HCT116 (cell line): ENCODE data around the gene CHST14. TPM values are rescaled to one million over a fixed set of nuclear protein-coding genes. Genes with fewer than 3 reads are reported as not detected.

Experiments
- ATAC-seq: fragments of 200-7000 bp; cut with Tn5 transposase; 2 replicates; pipeline ENCODE4 v1.9.1; 2020; ENCODE audit warnings: mild to moderate bottlenecking, moderate library complexity
- BruUV-seq: library from RNA; stranded (reverse); fragments of 400-500 nt; replicated peaks from 2 replicates; lab custom pipeline; 2021; lab: Mats Ljungman, UMichigan
- CTCF ChIA-PET: fragments of 300-600 bp; sonication (Branson Sonifier 250); formaldehyde crosslinking; loops from one replicate; lab custom pipeline; 2021; ENCODE audit warnings: antibody characterized with exemption; lab: Charles Lee
- POLR2A ChIA-PET: fragments of 300-600, 350-600 bp; sonication (Branson Sonifier 250); formaldehyde crosslinking; loops from one replicate; lab custom pipeline; 2021; ENCODE audit warnings: antibody characterized with exemption; lab: Charles Lee
- RAD21 ChIA-PET, 2 experiments: fragments of 300-600 bp; sonication (Branson Sonifier 250); formaldehyde crosslinking; loops; one replicate each; lab custom pipeline; 2023; ENCODE audit warnings: low total read pairs in 2 of 2; ENCODE audit not compliant: uncharacterized antibody in 2 of 2, unreplicated experiment in 2 of 2, low non-redundant PET in 1 of 2; lab: Charles Lee
- DNase-seq: peaks from one replicate; pipeline ENCODE4 v3.0.0-alpha.2; 2010; ENCODE audit warnings: low read depth, low spot score
- H2AFZ ChIP-seq: fragments of 200-600 bp; shearing (Covaris generic), sonication (generic); 2 replicates; pipeline ENCODE4 v1.6.1; 2017; ENCODE audit warnings: low read depth, mixed run types, mixed read lengths, antibody characterized with exemption, low read length; ENCODE audit not compliant: poor library complexity, severe bottlenecking
- H3K27ac ChIP-seq: 2 replicates; pipeline ENCODE4 v1.5.1; 2012; ENCODE audit warnings: low read depth, low read length
- H3K27me3 ChIP-seq: fragments of 200-600 bp; sonication (generic); 2 replicates; pipeline ENCODE4 v1.6.1; 2016; ENCODE audit warnings: mixed run types, low read length, mixed read lengths; ENCODE audit not compliant: insufficient read depth
- H3K36me3 ChIP-seq, 2 experiments: fragments of 200-500 bp in 1 of 2; fragments of 200-600 bp in 1 of 2; sonication (Bioruptor generic) in 1 of 2; sonication (generic) in 1 of 2; 2 replicates each; pipeline versions ENCODE4 v1.5.1 to v1.6.1; 2014 to 2016; ENCODE audit warnings: low read length in 2 of 2, inconsistent platforms in 1 of 2, mixed read lengths in 1 of 2, mixed run types in 1 of 2; ENCODE audit not compliant: insufficient read depth in 2 of 2, control insufficient read depth in 1 of 2
- H3K4me1 ChIP-seq, 2 experiments: fragments of 200-600 bp in 1 of 2; sonication (generic) in 1 of 2; 2 replicates each; pipeline versions ENCODE4 v1.5.1 to v1.6.1; 2012 to 2017; ENCODE audit warnings: low read length in 2 of 2, inconsistent platforms in 1 of 2, mild to moderate bottlenecking in 1 of 2, mixed read lengths in 1 of 2, mixed run types in 1 of 2, moderate library complexity in 1 of 2; ENCODE audit not compliant: insufficient read depth in 2 of 2, control insufficient read depth in 1 of 2
- H3K4me2 ChIP-seq: fragments of 200-600 bp; sonication (generic); 2 replicates; pipeline ENCODE4 v1.6.1; 2017; ENCODE audit warnings: mixed run types, low read length, mixed read lengths
- H3K4me3 ChIP-seq, 2 experiments: fragments of 200-600 bp in 1 of 2; sonication (generic) in 1 of 2; replicated peaks in 1 of 2; 2 replicates each; pipeline ENCODE4 v1.5.1; 2011 to 2016; ENCODE audit warnings: low read length in 2 of 2, control low read depth in 1 of 2, low read depth in 1 of 2, mild to moderate bottlenecking in 1 of 2, mixed read lengths in 1 of 2, mixed run types in 1 of 2
- H3K79me2 ChIP-seq: fragments of 200-600 bp; sonication (generic); 2 replicates; pipeline ENCODE4 v1.6.1; 2017; ENCODE audit warnings: mild to moderate bottlenecking, mixed run types, low read length, moderate library complexity, mixed read lengths; ENCODE audit not compliant: insufficient read depth
- H3K9ac ChIP-seq: fragments of 200-600 bp; sonication (generic); 2 replicates; pipeline ENCODE4 v1.6.1; 2016; ENCODE audit warnings: low read length, mixed read lengths
- H3K9me2 ChIP-seq: fragments of 200-600 bp; sonication (generic), shearing (Covaris generic); 2 replicates; pipeline ENCODE4 v1.6.1; 2017; ENCODE audit warnings: mixed run types, mild to moderate bottlenecking, moderate library complexity; ENCODE audit not compliant: insufficient read depth
- H3K9me3 ChIP-seq, 2 experiments: fragments of 200-500 bp in 1 of 2; fragments of 200-600 bp in 1 of 2; sonication (Bioruptor generic) in 1 of 2; sonication (generic) in 1 of 2; 2 replicates each; pipeline ENCODE4 v1.6.1; 2014 to 2017; ENCODE audit warnings: low read length in 2 of 2, mixed read lengths in 2 of 2, inconsistent platforms in 1 of 2, low read depth in 1 of 2, mild to moderate bottlenecking in 1 of 2, mixed run types in 1 of 2, moderate library complexity in 1 of 2; ENCODE audit not compliant: control insufficient read depth in 1 of 2, insufficient read depth in 1 of 2
- H4K20me1 ChIP-seq: fragments of 200-600 bp; sonication (generic), shearing (Covaris generic); 2 replicates; pipeline ENCODE4 v1.6.1; 2017; ENCODE audit warnings: mixed run types, mild to moderate bottlenecking, moderate library complexity; ENCODE audit not compliant: insufficient read depth
- CBX3 ChIP-seq: IDR thresholded peaks from 2 replicates; pipeline ENCODE4 v1.6.1; 2012; ENCODE audit warnings: low read depth
- EZH2 ChIP-seq: fragments of 200-600 bp; sonication (generic); IDR thresholded peaks from 2 replicates; pipeline ENCODE4 v1.6.1; 2017; ENCODE audit warnings: antibody characterized with exemption, mixed run types
- EZH2phosphoT487 ChIP-seq: fragments of 200-600 bp; IDR thresholded peaks from 2 replicates; pipeline ENCODE4 v1.6.1; 2018; ENCODE audit warnings: antibody characterized with exemption, borderline replicate concordance
- FOSL1 ChIP-seq: IDR thresholded peaks from 2 replicates; pipeline ENCODE4 v1.6.1; 2012; ENCODE audit warnings: low read depth
- JUND ChIP-seq: IDR thresholded peaks from 2 replicates; pipeline ENCODE4 v1.6.1; 2012
- POLR2AphosphoS5 ChIP-seq: IDR thresholded peaks from 2 replicates; pipeline ENCODE4 v1.6.1; 2011; ENCODE audit warnings: mild to moderate bottlenecking, low read depth, low read length, moderate library complexity
- RAD21 ChIP-seq: IDR thresholded peaks from 2 replicates; pipeline ENCODE4 v1.6.1; 2012; ENCODE audit warnings: low read depth, mild to moderate bottlenecking
- SIN3A ChIP-seq: IDR thresholded peaks from 2 replicates; pipeline ENCODE4 v1.6.1; 2012; ENCODE audit warnings: low read depth
- SP1 ChIP-seq: IDR thresholded peaks from 2 replicates; pipeline ENCODE4 v1.6.1; 2012; ENCODE audit warnings: low read depth
- TCF7L2 ChIP-seq: IDR thresholded peaks from 2 replicates; pipeline ENCODE4 v1.7.0; 2011; ENCODE audit warnings: borderline replicate concordance, inconsistent platforms; ENCODE audit not compliant: insufficient read depth, insufficient read length; ENCODE audit errors: extremely low read depth
- YY1 ChIP-seq: IDR thresholded peaks from 2 replicates; pipeline ENCODE4 v1.6.1; 2011; ENCODE audit warnings: low read length, low read depth, moderate library complexity, mild to moderate bottlenecking; ENCODE audit not compliant: insufficient replicate concordance; ENCODE audit errors: extremely low read depth
- ZFX ChIP-seq: fragments of 450-650 bp; IDR thresholded peaks from 2 replicates; pipeline ENCODE4 v1.6.1; 2017
- intact Hi-C: fragments of 100-400 bp; cut with micrococcal nuclease; formaldehyde crosslinking; loops from 2 replicates; pipeline ENCODE4 v1.10.0; 2022
- total RNA-seq: library from RNA; stranded (reverse); gene quantifications from one replicate; pipeline ENCODE4 v1.2.1, GENCODE V29; 2021; ENCODE audit not compliant: unreplicated experiment
- TF ChIP-seq, protein P1 (sequence below): IDR thresholded peaks from 2 replicates; pipeline ENCODE4 v1.6.1; 2012
- TF ChIP-seq, protein P2 (sequence below), 3 experiments: fragments of 200-600 bp in 1 of 3; sonication (generic) in 1 of 3; IDR thresholded peaks in 2 of 3; conservative IDR thresholded peaks in 1 of 3; 2 replicates each; pipeline ENCODE4 v1.5.1; 2012 to 2017; ENCODE audit warnings: low read depth in 2 of 3, low read length in 2 of 3, antibody characterized with exemption in 1 of 3, borderline replicate concordance in 1 of 3, control low read depth in 1 of 3, mild to moderate bottlenecking in 1 of 3, mixed read lengths in 1 of 3, mixed run types in 1 of 3, moderate library complexity in 1 of 3; ENCODE audit not compliant: insufficient read depth in 1 of 3
- TF ChIP-seq, protein P3 (sequence below): IDR thresholded peaks from 2 replicates; pipeline ENCODE4 v1.6.1; 2011; ENCODE audit warnings: mild to moderate bottlenecking, low read length, moderate library complexity; ENCODE audit not compliant: insufficient replicate concordance; ENCODE audit errors: extremely low read depth

Gene CHST14
- total RNA-seq, 1 experiment from 2014 or later = 12.7 TPM

DNA sequence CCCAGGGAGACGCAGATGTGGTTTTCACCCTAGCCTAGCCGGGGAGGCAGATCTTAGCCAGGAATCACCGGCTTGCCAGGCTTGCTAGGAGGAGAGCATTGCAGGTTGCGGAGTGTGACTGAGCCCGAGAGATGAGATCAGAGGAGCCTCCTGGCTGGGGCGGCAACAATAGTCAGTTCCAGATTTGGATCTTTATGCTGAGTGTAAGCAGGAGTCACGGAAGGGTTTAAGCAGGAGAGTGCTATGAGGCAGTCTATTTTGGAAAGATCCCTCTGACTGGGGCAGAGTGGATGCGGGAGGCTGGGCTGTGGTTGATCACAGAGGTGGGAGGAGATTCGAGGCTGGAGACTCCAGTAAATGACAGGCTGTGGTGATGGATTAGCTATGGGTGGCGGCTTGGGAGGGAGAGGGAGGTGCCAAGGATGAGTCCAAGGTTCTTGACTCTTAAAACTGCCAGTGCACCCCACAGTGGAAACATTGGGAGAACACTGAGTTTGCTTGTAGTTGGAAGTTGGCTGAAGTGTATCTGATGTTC lies 40.4 kb upstream of the CHST14 start:
- Histone ChIP-seq H3K4me2 (peak overlapping the region; percentile 48), H3K9me2 (no peaks in the 10 kb centered on the region), H3K79me2 (no peaks in the 10 kb centered on the region), H3K4me3 (no peak overlapping the region), H3K9ac (no peak overlapping the region), H3K27me3 (no peaks in the 10 kb centered on the region), H3K9me3 (no peaks in the 10 kb centered on the region), H2AFZ (no peak overlapping the region), H4K20me1 (no peaks in the 10 kb centered on the region), H3K4me1 (peaks cover 6 to 11% of the 10 kb centered on the region in 2 experiments; a peak in 3 of 4 replicates), H3K27ac (no peak overlapping the region), H3K36me3 (no peaks in the 10 kb centered on the region)
- no peak for DNase-seq
- ChIA-PET POLR2A (no interaction called here), RAD21 (no interaction called here), CTCF (interaction anchor here (1.2 to 1.6 kb wide), 3 partner anchors 8 to 107 kb away, joined by 3 to 5 read pairs (median 3); no protein-coding TSS in a partner anchor)
- no TSS peak for BruUV-seq
- peak; percentile 99 for ATAC-seq
- intact Hi-C loops = no loop called here
- TF ChIP-seq JUND = no peak
- TF ChIP-seq ZFX = no peak
- TF ChIP-seq POLR2AphosphoS5 = no peak
- TF ChIP-seq EZH2phosphoT487 = no peak
- TF ChIP-seq, protein P1, sequence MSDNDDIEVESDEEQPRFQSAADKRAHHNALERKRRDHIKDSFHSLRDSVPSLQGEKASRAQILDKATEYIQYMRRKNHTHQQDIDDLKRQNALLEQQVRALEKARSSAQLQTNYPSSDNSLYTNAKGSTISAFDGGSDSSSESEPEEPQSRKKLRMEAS = no peak
- TF ChIP-seq FOSL1 = no peak

DNA sequence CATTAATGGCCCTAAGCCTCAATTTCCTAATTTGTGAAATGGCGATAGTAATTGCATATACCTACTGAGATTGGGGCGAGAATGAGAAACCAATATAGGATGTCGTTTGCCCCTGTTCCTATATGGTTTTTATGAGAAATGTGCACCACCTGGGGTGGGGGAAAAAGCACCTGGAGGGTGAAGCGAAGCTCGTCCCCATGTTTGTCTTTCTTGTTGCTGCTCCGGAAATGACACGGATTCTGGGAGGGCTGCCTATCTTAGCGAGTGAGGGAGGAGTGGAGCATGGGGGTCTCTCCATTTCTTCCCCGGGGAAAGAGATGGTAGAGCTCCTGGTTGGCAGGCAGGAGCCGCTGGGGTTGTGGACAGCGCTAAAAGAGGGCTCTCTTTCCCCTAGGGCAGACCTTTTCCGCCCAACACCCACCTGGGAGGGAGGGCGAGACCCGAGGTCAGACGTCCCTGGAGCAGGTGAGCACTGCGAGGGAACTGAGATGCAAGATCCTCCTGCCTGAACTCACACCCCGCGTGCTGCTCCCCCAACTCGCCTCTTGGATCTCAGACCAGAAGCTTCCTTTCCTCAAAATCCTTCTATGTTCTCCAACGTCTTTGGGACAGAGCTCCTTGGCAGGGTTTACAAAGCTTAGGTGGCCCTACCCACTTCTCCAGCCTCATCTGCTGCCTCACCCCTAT lies 35.6 kb upstream of the CHST14 start:
- ATAC-seq (no peak), DNase-seq (no peak)
- POLR2A ChIA-PET = no interaction called here
- H3K79me2 ChIP-seq = no peaks in the 10 kb centered on the region
- no peaks in the 10 kb centered on the region for H3K9me3 ChIP-seq
- H3K27ac ChIP-seq = no peak overlapping the region
- H3K4me3 ChIP-seq = no peak overlapping the region
- CTCF ChIA-PET = no interaction called here
- H3K36me3 ChIP-seq = no peaks in the 10 kb centered on the region
- H3K9me2 ChIP-seq = no peaks in the 10 kb centered on the region
- no peak overlapping the region for H2AFZ ChIP-seq
- RAD21 ChIA-PET = no interaction called here
- peaks cover 7 to 18% of the 10 kb centered on the region in 2 experiments; a peak in 3 of 4 replicates for H3K4me1 ChIP-seq
- no peaks in the 10 kb centered on the region for H3K27me3 ChIP-seq
- no peak overlapping the region for H3K9ac ChIP-seq
- H4K20me1 ChIP-seq = no peaks in the 10 kb centered on the region
- intact Hi-C loops = no loop called here
- no TSS peak for BruUV-seq
- H3K4me2 ChIP-seq = no peak overlapping the region
- TF ChIP-seq EZH2 (no peak), CBX3 (no peak), RAD21 (no peak), TCF7L2 (no peak), SP1 (no peak), SIN3A (no peak), YY1 (no peak), ZFX (no peak), JUND (no peak), POLR2AphosphoS5 (no peak)
- TF ChIP-seq, protein P2, sequence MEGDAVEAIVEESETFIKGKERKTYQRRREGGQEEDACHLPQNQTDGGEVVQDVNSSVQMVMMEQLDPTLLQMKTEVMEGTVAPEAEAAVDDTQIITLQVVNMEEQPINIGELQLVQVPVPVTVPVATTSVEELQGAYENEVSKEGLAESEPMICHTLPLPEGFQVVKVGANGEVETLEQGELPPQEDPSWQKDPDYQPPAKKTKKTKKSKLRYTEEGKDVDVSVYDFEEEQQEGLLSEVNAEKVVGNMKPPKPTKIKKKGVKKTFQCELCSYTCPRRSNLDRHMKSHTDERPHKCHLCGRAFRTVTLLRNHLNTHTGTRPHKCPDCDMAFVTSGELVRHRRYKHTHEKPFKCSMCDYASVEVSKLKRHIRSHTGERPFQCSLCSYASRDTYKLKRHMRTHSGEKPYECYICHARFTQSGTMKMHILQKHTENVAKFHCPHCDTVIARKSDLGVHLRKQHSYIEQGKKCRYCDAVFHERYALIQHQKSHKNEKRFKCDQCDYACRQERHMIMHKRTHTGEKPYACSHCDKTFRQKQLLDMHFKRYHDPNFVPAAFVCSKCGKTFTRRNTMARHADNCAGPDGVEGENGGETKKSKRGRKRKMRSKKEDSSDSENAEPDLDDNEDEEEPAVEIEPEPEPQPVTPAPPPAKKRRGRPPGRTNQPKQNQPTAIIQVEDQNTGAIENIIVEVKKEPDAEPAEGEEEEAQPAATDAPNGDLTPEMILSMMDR (IDR thresholded peaks at IDR 0.05 in 2 of 3, conservative IDR thresholded peaks at IDR 0.05 in 1 of 3; ENCODE audit: borderline replicate concordance in 1 of 3, insufficient read depth in 1 of 3, low read depth in 2 of 3, low read length in 2 of 3) = no peak
- TF ChIP-seq, protein P1 = no peak
- TF ChIP-seq, protein P3, sequence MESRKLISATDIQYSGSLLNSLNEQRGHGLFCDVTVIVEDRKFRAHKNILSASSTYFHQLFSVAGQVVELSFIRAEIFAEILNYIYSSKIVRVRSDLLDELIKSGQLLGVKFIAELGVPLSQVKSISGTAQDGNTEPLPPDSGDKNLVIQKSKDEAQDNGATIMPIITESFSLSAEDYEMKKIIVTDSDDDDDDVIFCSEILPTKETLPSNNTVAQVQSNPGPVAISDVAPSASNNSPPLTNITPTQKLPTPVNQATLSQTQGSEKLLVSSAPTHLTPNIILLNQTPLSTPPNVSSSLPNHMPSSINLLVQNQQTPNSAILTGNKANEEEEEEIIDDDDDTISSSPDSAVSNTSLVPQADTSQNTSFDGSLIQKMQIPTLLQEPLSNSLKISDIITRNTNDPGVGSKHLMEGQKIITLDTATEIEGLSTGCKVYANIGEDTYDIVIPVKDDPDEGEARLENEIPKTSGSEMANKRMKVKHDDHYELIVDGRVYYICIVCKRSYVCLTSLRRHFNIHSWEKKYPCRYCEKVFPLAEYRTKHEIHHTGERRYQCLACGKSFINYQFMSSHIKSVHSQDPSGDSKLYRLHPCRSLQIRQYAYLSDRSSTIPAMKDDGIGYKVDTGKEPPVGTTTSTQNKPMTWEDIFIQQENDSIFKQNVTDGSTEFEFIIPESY = no peak
